ENCODE measurements around the gene CDK11B.
"Not testable (repeated sequence)": the region's sequence is repeated elsewhere in the genome, so short reads cannot be mapped to it uniquely, and the experiment has no call there.

CDK11B gene

DNA sequence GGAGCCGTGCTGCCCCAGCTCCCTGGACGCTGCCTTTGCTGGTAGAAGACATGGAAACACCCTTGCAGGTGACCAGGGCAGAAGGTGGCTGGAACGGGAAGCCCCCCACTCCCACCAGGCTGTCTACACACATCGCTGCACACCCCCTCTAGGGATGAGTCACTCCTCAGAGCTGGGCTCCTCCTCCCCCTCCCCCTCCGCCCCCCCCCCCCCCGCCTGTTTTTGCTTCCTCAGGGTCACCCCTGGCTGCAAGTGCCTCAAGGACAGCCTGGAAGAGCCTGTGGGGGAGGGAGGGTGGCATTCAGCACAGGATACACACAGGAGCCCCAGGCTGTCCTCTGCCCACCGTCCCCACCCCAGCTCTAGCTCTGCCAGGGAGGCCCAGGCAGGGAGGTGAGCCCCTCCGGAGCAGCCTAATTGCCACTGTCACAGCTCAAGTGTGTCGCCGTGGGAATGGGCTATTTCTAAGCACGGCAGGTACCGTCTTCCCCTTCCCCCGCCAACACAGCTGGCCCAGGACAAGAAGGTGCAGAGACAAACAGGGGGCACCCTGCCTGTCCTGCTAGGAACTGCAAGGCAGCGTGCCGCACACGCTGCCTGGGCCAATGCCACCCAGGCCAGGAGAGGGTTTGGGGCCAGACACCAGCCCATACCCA is 61.4 kb downstream of the CDK11B start:
- no peak for DNase-seq

- no peak for DNase-seq
These were observed 62.1 kb downstream of the CDK11B start for GRCh38 chr1:1596493-1597274.

GRCh38 chr1:1595341-1595740 is 63.5 kb downstream of the CDK11B start:
- not testable (repeated sequence) for DNase-seq

GRCh38 chr1:1594602-1595260 is 64.1 kb downstream of the CDK11B start:
- no peak for DNase-seq

- no peak for DNase-seq
These were observed 64.8 kb downstream of the CDK11B start for GRCh38 chr1:1593834-1594601.

DNA sequence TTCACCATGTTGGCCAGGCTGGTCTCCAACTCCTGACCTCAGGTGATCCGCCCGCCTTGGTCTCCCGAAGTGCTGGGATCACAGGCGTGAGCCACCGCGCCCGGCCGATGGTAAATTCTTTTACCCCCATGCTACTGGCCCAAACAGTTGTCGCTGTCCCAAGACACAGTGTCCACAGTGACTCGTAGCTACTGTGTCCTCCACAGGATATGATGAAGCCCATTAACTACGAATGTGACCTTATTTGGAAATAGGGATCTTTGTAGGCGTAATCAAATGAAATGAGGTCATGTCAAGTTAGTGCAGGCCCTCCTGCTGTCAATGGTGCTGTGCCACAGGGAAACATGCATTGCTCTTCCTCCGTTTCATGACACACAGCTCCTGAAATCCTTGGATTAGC is 67.4 kb downstream of the CDK11B start:
- no peak for DNase-seq
